Mesenchymal stem cell (in vitro differentiated cells and primary cell): Measurements from ENCODE around the gene AIG1.

Experiments used
- DNase-seq: peaks from one replicate; pipeline ENCODE4 v3.0.0-alpha.2; 2013
- H2AFZ ChIP-seq: one replicate; pipeline ENCODE4 v1.6.1; 2013; ENCODE audit warnings: low read depth, mild to moderate bottlenecking, control low read depth, inconsistent platforms, low read length, moderate library complexity
- H2AK5ac ChIP-seq: 2 replicates; pipeline ENCODE4 v1.6.1; 2013; ENCODE audit warnings: low read length, moderate library complexity, mild to moderate bottlenecking, inconsistent platforms; ENCODE audit not compliant: severe bottlenecking
- H2BK120ac ChIP-seq: one replicate; pipeline ENCODE4 v1.6.1; 2013; ENCODE audit warnings: low read depth, mild to moderate bottlenecking, inconsistent platforms, low read length, moderate library complexity
- H2BK12ac ChIP-seq, 2 experiments: one replicate each; pipeline ENCODE4 v1.6.1; 2013; ENCODE audit warnings: inconsistent platforms in 2 of 2, low read length in 2 of 2, mild to moderate bottlenecking in 2 of 2, moderate library complexity in 2 of 2, control low read depth in 1 of 2
- H2BK15ac ChIP-seq: one replicate; pipeline ENCODE4 v1.6.1; 2013; ENCODE audit warnings: mild to moderate bottlenecking, low read depth, inconsistent platforms; ENCODE audit not compliant: poor library complexity, severe bottlenecking
- H2BK5ac ChIP-seq: 2 replicates; pipeline ENCODE4 v1.6.1; 2013; ENCODE audit warnings: low read depth, mild to moderate bottlenecking, low read length, control low read depth, inconsistent platforms; ENCODE audit not compliant: poor library complexity, severe bottlenecking
- H3K14ac ChIP-seq, 2 experiments: one replicate each; pipeline ENCODE4 v1.6.1; 2013; ENCODE audit warnings: inconsistent platforms in 2 of 2, low read length in 2 of 2, control low read depth in 1 of 2, mild to moderate bottlenecking in 1 of 2, moderate library complexity in 1 of 2
- H3K18ac ChIP-seq, 2 experiments: one replicate each; pipeline ENCODE4 v1.6.1; 2013; ENCODE audit warnings: inconsistent platforms in 2 of 2, low read length in 2 of 2, control low read depth in 1 of 2, low read depth in 1 of 2, mild to moderate bottlenecking in 1 of 2
- H3K23ac ChIP-seq, 2 experiments: one replicate each; pipeline ENCODE4 v1.6.1; 2013; ENCODE audit warnings: inconsistent platforms in 2 of 2, low read length in 2 of 2, mild to moderate bottlenecking in 2 of 2, moderate library complexity in 2 of 2, control low read depth in 1 of 2
- H3K27ac ChIP-seq: 2 replicates; pipeline ENCODE4 v1.5.1; 2013; ENCODE audit warnings: mild to moderate bottlenecking, moderate library complexity, low read length, control low read depth, inconsistent platforms; ENCODE audit not compliant: poor library complexity, severe bottlenecking
- H3K27me3 ChIP-seq, 2 experiments: 2 replicates each; pipeline versions ENCODE4 v1.6.1 to v1.7.0; 2013; ENCODE audit warnings: low read length in 2 of 2, mild to moderate bottlenecking in 2 of 2, moderate library complexity in 2 of 2, control low read depth in 1 of 2, inconsistent platforms in 1 of 2; ENCODE audit not compliant: control insufficient read depth in 1 of 2, insufficient read depth in 1 of 2
- H3K36me3 ChIP-seq, 2 experiments: 2 replicates each; pipeline versions ENCODE4 v1.6.1 to v1.7.0; 2013; ENCODE audit warnings: low read length in 2 of 2, control low read depth in 1 of 2, inconsistent platforms in 1 of 2, low read depth in 1 of 2, mild to moderate bottlenecking in 1 of 2; ENCODE audit not compliant: insufficient read depth in 2 of 2, control insufficient read depth in 1 of 2
- H3K4ac ChIP-seq, 2 experiments: one replicate each; pipeline ENCODE4 v1.6.1; 2013; ENCODE audit warnings: inconsistent platforms in 2 of 2, low read length in 2 of 2, mild to moderate bottlenecking in 2 of 2, moderate library complexity in 2 of 2, control low read depth in 1 of 2, low read depth in 1 of 2
- H3K4me1 ChIP-seq: 2 replicates; pipeline ENCODE4 v1.6.1; 2013; ENCODE audit warnings: low read depth, low read length, control low read depth; ENCODE audit not compliant: control insufficient read depth, insufficient read depth
- H3K4me2 ChIP-seq: 2 replicates; pipeline ENCODE4 v1.6.1; 2013; ENCODE audit warnings: low read length, mild to moderate bottlenecking, inconsistent platforms; ENCODE audit not compliant: poor library complexity, severe bottlenecking
- H3K4me3 ChIP-seq, 2 experiments: 2 replicates each; pipeline versions ENCODE4 v1.5.1 to v1.7.0; 2013; ENCODE audit warnings: low read length in 2 of 2, mild to moderate bottlenecking in 2 of 2, control low read depth in 1 of 2, low read depth in 1 of 2; ENCODE audit not compliant: insufficient read depth in 1 of 2
- H3K79me1 ChIP-seq: replicated peaks from 2 replicates; pipeline ENCODE4 v1.6.1; 2013; ENCODE audit warnings: mild to moderate bottlenecking, control low read depth, low read length, inconsistent platforms; ENCODE audit not compliant: poor library complexity, severe bottlenecking
- H3K9ac ChIP-seq: 2 replicates; pipeline ENCODE4 v1.7.0; 2013; ENCODE audit warnings: mild to moderate bottlenecking, low read length, moderate library complexity
- H3K9me3 ChIP-seq: 2 replicates; pipeline ENCODE4 v1.7.0; 2013; ENCODE audit warnings: mild to moderate bottlenecking, low read length; ENCODE audit not compliant: control insufficient read depth
- H4K8ac ChIP-seq: one replicate; pipeline ENCODE4 v1.6.1; 2013; ENCODE audit warnings: inconsistent platforms, mild to moderate bottlenecking, low read length, moderate library complexity
- H4K91ac ChIP-seq: one replicate; pipeline ENCODE4 v1.6.1; 2013; ENCODE audit warnings: mild to moderate bottlenecking, low read length, inconsistent platforms
- WGBS: methylation state at CpG from one replicate; pipeline ENCODE4 v1.1.7; 2013; ENCODE audit warnings: mixed read lengths; 5-methylcytosine and 5-hydroxymethylcytosine counted together

The AIG1 gene

DNA sequence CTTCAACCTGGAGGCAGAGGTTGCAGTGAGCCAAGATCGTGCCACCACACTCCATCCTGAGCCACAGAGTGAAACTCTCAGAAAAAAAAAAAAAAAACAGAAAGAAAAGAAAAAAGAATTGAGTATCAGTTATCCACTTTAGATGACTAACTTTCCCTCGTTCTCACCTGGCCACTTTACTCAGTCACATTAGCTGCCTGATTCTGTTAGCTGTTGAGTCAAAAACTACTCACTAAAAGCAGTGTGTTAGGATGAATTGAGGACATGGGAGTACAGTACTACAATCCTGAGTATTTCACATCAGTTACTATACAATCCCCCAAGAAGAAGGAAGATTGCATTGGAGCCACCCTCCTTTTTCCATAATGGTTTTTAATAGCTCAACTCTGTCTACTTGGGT is 275.2 kb downstream of the AIG1 start:
- Histone ChIP-seq H4K8ac (no peak overlapping the region), H2BK5ac (no peak overlapping the region), H2BK12ac (no peak overlapping the region), H3K27ac (no peak overlapping the region), H3K9ac (no peak overlapping the region), H2AFZ (no peak overlapping the region), H3K4me2 (no peak overlapping the region), H3K18ac (no peak overlapping the region), H3K27me3 (no peaks in the 10 kb centered on the region), H4K91ac (no peak overlapping the region), H2BK15ac (no peak overlapping the region), H3K14ac (no peak overlapping the region), H3K79me1 (no peaks in the 10 kb centered on the region), H3K4me3 (no peak overlapping the region), H2AK5ac (no peak overlapping the region), H3K4me1 (no peaks in the 10 kb centered on the region), H3K4ac (no peak overlapping the region), H2BK120ac (no peak overlapping the region), H3K23ac (no peak overlapping the region), H3K36me3 (no peaks in the 10 kb centered on the region), H3K9me3 (no peaks in the 10 kb centered on the region)
- no peak for DNase-seq
- WGBS = no CpG with 5 or more reads among the region's 2 CpGs

- Histone ChIP-seq H3K9ac (peak overlapping the region; percentile 51), H2AK5ac (no peak overlapping the region), H3K27me3 (no peaks in the 10 kb centered on the region), H4K91ac (no peak overlapping the region), H2BK12ac (no peak overlapping the region), H3K4me2 (no peak overlapping the region), H2BK15ac (no peak overlapping the region), H3K14ac (no peak overlapping the region), H3K27ac (no peak overlapping the region), H2BK120ac (no peak overlapping the region), H3K9me3 (no peaks in the 10 kb centered on the region), H4K8ac (no peak overlapping the region), H3K18ac (no peak overlapping the region), H3K4ac (no peak overlapping the region), H3K4me3 (no peak overlapping the region), H2BK5ac (no peak overlapping the region), H3K36me3 (no peaks in the 10 kb centered on the region), H2AFZ (no peak overlapping the region), H3K23ac (no peak overlapping the region), H3K4me1 (no peaks in the 10 kb centered on the region), H3K79me1 (no peaks in the 10 kb centered on the region)
- peak; percentile 47 for DNase-seq
- 78% methylated on average over 4 of the region's 4 CpGs for WGBS
These were observed 275.9 kb downstream of the AIG1 start for GRCh38 chr6:143336446-143337152.

DNA sequence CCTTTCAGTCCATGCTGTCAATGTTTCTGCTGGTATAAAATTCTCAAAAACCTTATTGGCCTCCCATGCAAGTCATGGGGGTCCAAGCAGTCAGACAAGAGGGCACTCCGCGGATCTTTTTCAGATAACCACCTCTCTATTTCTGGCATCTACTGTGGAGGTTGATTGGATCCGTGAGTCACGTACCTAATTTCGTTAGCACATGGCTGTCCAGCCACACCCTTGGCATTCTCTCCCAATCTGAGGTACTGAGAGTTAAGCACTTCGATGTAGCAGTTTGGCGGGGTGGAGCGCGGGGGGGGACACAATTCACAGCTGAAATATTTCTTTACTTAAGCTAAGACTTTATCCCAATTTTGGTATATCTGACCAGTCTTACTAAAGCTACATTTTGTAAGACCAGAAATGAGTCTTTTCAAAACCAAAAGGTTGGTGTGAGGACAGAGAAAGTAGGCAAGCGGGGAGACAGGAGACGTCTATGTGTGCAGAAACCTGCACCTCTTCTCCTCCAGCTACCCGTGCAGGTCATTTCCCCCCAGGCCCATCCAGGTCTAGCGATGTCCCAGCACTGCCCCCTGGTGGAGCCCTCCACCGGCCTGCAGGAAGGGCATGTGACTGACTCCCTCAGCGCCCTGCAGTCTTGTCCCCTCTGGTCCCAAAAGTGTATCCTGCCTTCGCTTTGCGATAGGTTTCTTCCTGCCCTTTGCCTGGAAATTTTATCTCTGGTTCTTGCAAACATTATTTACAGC is 276.7 kb downstream of the AIG1 start:
- H2BK5ac ChIP-seq = no peak overlapping the region
- DNase-seq = peak; percentile 12
- no peak overlapping the region for H2AK5ac ChIP-seq
- no peak overlapping the region for H3K18ac ChIP-seq
- no peak overlapping the region for H3K4me3 ChIP-seq
- no peak overlapping the region for H2BK12ac ChIP-seq
- H3K27me3 ChIP-seq = no peaks in the 10 kb centered on the region
- H3K4ac ChIP-seq = no peak overlapping the region
- H3K14ac ChIP-seq = peak overlapping the region in 1 of 2 experiments; percentile 22
- H3K27ac ChIP-seq = no peak overlapping the region
- peak overlapping the region; percentile 51 for H3K9ac ChIP-seq
- no peak overlapping the region for H2BK120ac ChIP-seq
- no peak overlapping the region for H4K8ac ChIP-seq
- H2BK15ac ChIP-seq = no peak overlapping the region
- H3K36me3 ChIP-seq = no peaks in the 10 kb centered on the region
- no peaks in the 10 kb centered on the region for H3K9me3 ChIP-seq
- H3K4me2 ChIP-seq = no peak overlapping the region
- no peaks in the 10 kb centered on the region for H3K79me1 ChIP-seq
- no peak overlapping the region for H4K91ac ChIP-seq
- 86% methylated on average over 17 of the region's 17 CpGs for WGBS
- no peak overlapping the region for H2AFZ ChIP-seq
- no peaks in the 10 kb centered on the region for H3K4me1 ChIP-seq
- no peak overlapping the region for H3K23ac ChIP-seq

GRCh38 chr6:143339223-143339622 is 278.5 kb downstream of the AIG1 start:
- no peak for DNase-seq
- H3K14ac ChIP-seq = no peak overlapping the region
- H2BK15ac ChIP-seq = no peak overlapping the region
- no peaks in the 10 kb centered on the region for H3K27me3 ChIP-seq
- no peak overlapping the region for H2BK120ac ChIP-seq
- H3K79me1 ChIP-seq = no peaks in the 10 kb centered on the region
- no peak overlapping the region for H3K9ac ChIP-seq
- H4K91ac ChIP-seq = no peak overlapping the region
- H2AK5ac ChIP-seq = no peak overlapping the region
- no peaks in the 10 kb centered on the region for H3K36me3 ChIP-seq
- no peak overlapping the region for H3K18ac ChIP-seq
- no peak overlapping the region for H2AFZ ChIP-seq
- no peak overlapping the region for H2BK12ac ChIP-seq
- no peak overlapping the region for H3K23ac ChIP-seq
- H3K4me1 ChIP-seq = no peaks in the 10 kb centered on the region
- no peak overlapping the region for H3K4me3 ChIP-seq
- no peak overlapping the region for H3K27ac ChIP-seq
- no peak overlapping the region for H2BK5ac ChIP-seq
- H3K4me2 ChIP-seq = no peak overlapping the region
- H3K4ac ChIP-seq = no peak overlapping the region
- H4K8ac ChIP-seq = no peak overlapping the region
- H3K9me3 ChIP-seq = no peaks in the 10 kb centered on the region
